ENCODE results near the gene MMUT. TPM values are rescaled to one million over a fixed set of nuclear protein-coding genes. Genes with fewer than 3 reads are reported as not detected.

MMUT gene
- total and polyA plus RNA-seq, 4 donors, result 42.3 to 54.2 (median 45.3) TPM

DNA sequence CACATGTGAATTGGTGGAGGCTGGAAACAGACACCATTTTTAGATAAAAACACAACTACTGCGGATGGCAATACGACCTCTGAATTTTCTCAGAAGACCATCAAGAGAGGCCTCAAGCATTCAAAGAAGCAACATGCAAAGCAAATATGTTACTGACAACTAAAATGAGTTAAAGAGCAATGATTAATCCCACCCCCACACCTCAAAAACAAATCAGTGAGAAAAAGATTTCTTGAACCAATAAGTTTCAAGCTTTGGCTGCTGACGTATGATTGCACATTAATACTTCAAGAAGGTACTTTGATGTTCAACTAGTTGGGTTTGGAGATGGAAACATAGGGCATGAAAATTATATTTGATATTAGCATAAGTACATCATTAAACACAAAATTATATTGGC, 982 bp downstream of the MMUT start:
- H3K9ac ChIP-seq (ENCODE audit: low read depth in 1 of 2, low read length in 2 of 2), result peak overlapping the region; percentile 93 to 100
- peak overlapping the region; percentile 82 to 84 for H3K27ac ChIP-seq (ENCODE audit: low read depth in 1 of 2, low read length in 2 of 2)
- peaks cover 4 to 48% (median 37%) of the 10 kb centered on the region in 4 donors for H3K4me1 ChIP-seq (ENCODE audit: control insufficient read depth in 4 of 4, insufficient read depth in 4 of 4, low read length in 3 of 4)
- H3K36me3 ChIP-seq (ENCODE audit: control insufficient read depth in 4 of 4, insufficient read depth in 3 of 4, low read depth in 1 of 4, low read length in 3 of 4), result peaks cover 0 to 20% (median 12%) of the 10 kb centered on the region in 4 donors
- peak overlapping the region; percentile 57 to 87 (median 85) for H3K4me3 ChIP-seq (ENCODE audit: low read depth in 1 of 3, low read length in 3 of 3)
- no peaks in the 10 kb centered on the region for H3K9me3 ChIP-seq (ENCODE audit: control insufficient read depth in 4 of 4, low read length in 3 of 4)
- no peaks in the 10 kb centered on the region for H3K27me3 ChIP-seq (ENCODE audit: control insufficient read depth in 4 of 4, insufficient read depth in 4 of 4, low read length in 3 of 4)
- DNase-seq (ENCODE audit: low spot score), result no peak
- TF ChIP-seq NR2F2 (IDR thresholded peaks at IDR 0.05) (no peak), YY1 (IDR thresholded peaks at IDR 0.05) (peak; percentile 64)
- WGBS, result 16% methylated on average over 3 of the region's 3 CpGs

GRCh38 chr6:49457771-49458170, 5.3 kb downstream of the MMUT start:
- Histone ChIP-seq H3K4me1 (ENCODE audit: control insufficient read depth in 4 of 4, insufficient read depth in 4 of 4, low read length in 3 of 4) (peaks cover 5 to 48% (median 36%) of the 10 kb centered on the region in 4 donors), H3K9ac (ENCODE audit: low read depth in 1 of 2, low read length in 2 of 2) (no peak overlapping the region), H3K4me3 (ENCODE audit: low read depth in 1 of 3, low read length in 3 of 3) (no peak overlapping the region), H3K27ac (ENCODE audit: low read depth in 1 of 2, low read length in 2 of 2) (no peak overlapping the region), H3K36me3 (ENCODE audit: control insufficient read depth in 4 of 4, insufficient read depth in 3 of 4, low read depth in 1 of 4, low read length in 3 of 4) (peaks cover 1 to 39% (median 30%) of the 10 kb centered on the region in 4 donors), H3K9me3 (ENCODE audit: control insufficient read depth in 4 of 4, low read length in 3 of 4) (no peaks in the 10 kb centered on the region), H3K27me3 (ENCODE audit: control insufficient read depth in 4 of 4, insufficient read depth in 4 of 4, low read length in 3 of 4) (no peaks in the 10 kb centered on the region)
- DNase-seq (ENCODE audit: low spot score), result no peak
- 68% methylated on average over 4 of the region's 4 CpGs for WGBS
- TF ChIP-seq SP1 (IDR thresholded peaks at IDR 0.05) (no peak), NR2F2 (IDR thresholded peaks at IDR 0.05) (no peak), GABPA (IDR thresholded peaks at IDR 0.05 in 1 of 2, conservative IDR thresholded peaks at IDR 0.05 in 1 of 2) (no peak), TAF1 (conservative IDR thresholded peaks at IDR 0.05) (no peak), JUND (IDR thresholded peaks at IDR 0.05) (no peak), FOXA1 (IDR thresholded peaks at IDR 0.05) (no peak), ZBTB33 (IDR thresholded peaks at IDR 0.05) (no peak), EGR1 (IDR thresholded peaks at IDR 0.05; ENCODE audit: low read depth in 2 of 2) (no peak), YY1 (IDR thresholded peaks at IDR 0.05) (no peak), CTCF (IDR thresholded peaks at IDR 0.05; ENCODE audit: low read depth, low read length, missing input control) (no peak), RXRA (IDR thresholded peaks at IDR 0.05) (no peak), HNF4G (IDR thresholded peaks at IDR 0.05) (no peak), HNF4A (conservative IDR thresholded peaks at IDR 0.05) (no peak)
- TF ChIP-seq, protein P1, sequence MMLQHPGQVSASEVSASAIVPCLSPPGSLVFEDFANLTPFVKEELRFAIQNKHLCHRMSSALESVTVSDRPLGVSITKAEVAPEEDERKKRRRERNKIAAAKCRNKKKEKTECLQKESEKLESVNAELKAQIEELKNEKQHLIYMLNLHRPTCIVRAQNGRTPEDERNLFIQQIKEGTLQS (IDR thresholded peaks at IDR 0.05), result no peak
- TF ChIP-seq, protein P2, sequence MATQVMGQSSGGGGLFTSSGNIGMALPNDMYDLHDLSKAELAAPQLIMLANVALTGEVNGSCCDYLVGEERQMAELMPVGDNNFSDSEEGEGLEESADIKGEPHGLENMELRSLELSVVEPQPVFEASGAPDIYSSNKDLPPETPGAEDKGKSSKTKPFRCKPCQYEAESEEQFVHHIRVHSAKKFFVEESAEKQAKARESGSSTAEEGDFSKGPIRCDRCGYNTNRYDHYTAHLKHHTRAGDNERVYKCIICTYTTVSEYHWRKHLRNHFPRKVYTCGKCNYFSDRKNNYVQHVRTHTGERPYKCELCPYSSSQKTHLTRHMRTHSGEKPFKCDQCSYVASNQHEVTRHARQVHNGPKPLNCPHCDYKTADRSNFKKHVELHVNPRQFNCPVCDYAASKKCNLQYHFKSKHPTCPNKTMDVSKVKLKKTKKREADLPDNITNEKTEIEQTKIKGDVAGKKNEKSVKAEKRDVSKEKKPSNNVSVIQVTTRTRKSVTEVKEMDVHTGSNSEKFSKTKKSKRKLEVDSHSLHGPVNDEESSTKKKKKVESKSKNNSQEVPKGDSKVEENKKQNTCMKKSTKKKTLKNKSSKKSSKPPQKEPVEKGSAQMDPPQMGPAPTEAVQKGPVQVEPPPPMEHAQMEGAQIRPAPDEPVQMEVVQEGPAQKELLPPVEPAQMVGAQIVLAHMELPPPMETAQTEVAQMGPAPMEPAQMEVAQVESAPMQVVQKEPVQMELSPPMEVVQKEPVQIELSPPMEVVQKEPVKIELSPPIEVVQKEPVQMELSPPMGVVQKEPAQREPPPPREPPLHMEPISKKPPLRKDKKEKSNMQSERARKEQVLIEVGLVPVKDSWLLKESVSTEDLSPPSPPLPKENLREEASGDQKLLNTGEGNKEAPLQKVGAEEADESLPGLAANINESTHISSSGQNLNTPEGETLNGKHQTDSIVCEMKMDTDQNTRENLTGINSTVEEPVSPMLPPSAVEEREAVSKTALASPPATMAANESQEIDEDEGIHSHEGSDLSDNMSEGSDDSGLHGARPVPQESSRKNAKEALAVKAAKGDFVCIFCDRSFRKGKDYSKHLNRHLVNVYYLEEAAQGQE (IDR thresholded peaks at IDR 0.05), result no peak

All from liver (tissue), 9 donors.